Daoy (cell line): ENCODE results near the gene TK2. TPM values are rescaled to one million over a fixed set of nuclear protein-coding genes. Genes with fewer than 3 reads are reported as not detected.
"Not testable (repeated sequence)": the region's sequence is repeated elsewhere in the genome, so short reads cannot be mapped to it uniquely, and the experiment has no call there.

ENCODE experiments used
- DNase-seq: peaks from one replicate; pipeline ENCODE4 v3.0.0-alpha.2; 2015; ENCODE audit warnings: low read depth
- total RNA-seq: library from RNA; depleted of rRNA; stranded (reverse); fragments of >200 nt; shearing (Covaris generic); gene quantifications from 2 replicates; pipeline ENCODE4 v1.2.3, GENCODE V29; 2014; rRNA removed

The TK2 gene
- total RNA-seq, 1 experiment from 2014 or later = 8.5 TPM

- no peak for DNase-seq
Observed at GRCh38 chr16:66469291-66469946, 80.5 kb downstream of the TK2 start.

GRCh38 chr16:66468321-66468965 is 81.5 kb downstream of the TK2 start:
- DNase-seq = no peak

GRCh38 chr16:66467611-66468010 is 82.3 kb downstream of the TK2 start:
- no peak for DNase-seq

- DNase-seq = not testable (repeated sequence)
Observed at GRCh38 chr16:66466636-66467035, 83.3 kb downstream of the TK2 start.

GRCh38 chr16:66465946-66466345 is 84.0 kb downstream of the TK2 start:
- not testable (repeated sequence) for DNase-seq

GRCh38 chr16:66462912-66463311 is 87.0 kb downstream of the TK2 start:
- DNase-seq = no peak

- no peak for DNase-seq
Observed at GRCh38 chr16:66460703-66461102, 89.2 kb downstream of the TK2 start.

GRCh38 chr16:66459878-66460277 is 90.0 kb downstream of the TK2 start:
- no peak for DNase-seq

- DNase-seq = no peak
Observed at GRCh38 chr16:66458853-66459252, 91.1 kb downstream of the TK2 start.

GRCh38 chr16:66458292-66458691 is 91.6 kb downstream of the TK2 start:
- no peak for DNase-seq

Other genes starting within 250 kb of the TK2 start
- 0.06 TPM in 2 replicates for gene CDH5, start 183.4 kb downstream of the TK2 start, total RNA-seq
- gene BEAN1, start 122.8 kb downstream of the TK2 start, total RNA-seq = 0.21 TPM in 1 of 2 replicates, not detected in the other
- 156 and 168 TPM in 2 replicates for gene CKLF, start 2.5 kb upstream of the TK2 start, total RNA-seq
- 1.4 and 2.2 TPM in 2 replicates for gene CMTM1, start 16.3 kb upstream of the TK2 start, total RNA-seq
- gene CMTM2, start 29.3 kb upstream of the TK2 start, total RNA-seq = not detected in 2 replicates
- 6.6 and 7.3 TPM in 2 replicates for gene CMTM3, start 54.6 kb upstream of the TK2 start, total RNA-seq
- 14.7 and 18.9 TPM in 2 replicates for gene CMTM4, start 146.6 kb upstream of the TK2 start, total RNA-seq
- gene DYNC1LI2, start 201.5 kb upstream of the TK2 start, total RNA-seq = 81.7 and 97.8 TPM in 2 replicates